Suprapubic skin (tissue), 4 donors: ENCODE measurements around the gene PTCD3. TPM values are rescaled to one million over a fixed set of nuclear protein-coding genes. Genes with fewer than 3 reads are reported as not detected.
A peak's percentile ranks its signal among the peaks of the same experiment; 100 is the strongest.

ENCODE experiments used
- DNase-seq, 2 donors: peaks; one replicate each; pipeline ENCODE4 v3.0.0-alpha.2; 2019; ENCODE audit warnings: low spot score in 2 of 2
- H3K27ac ChIP-seq: fragments of 200-600 bp; sonication (generic); one replicate; pipeline ENCODE4 v1.5.1; 2019
- H3K27me3 ChIP-seq: fragments of 200-600 bp; sonication (generic); one replicate; pipeline ENCODE4 v1.5.1; 2019
- H3K36me3 ChIP-seq: fragments of 200-600 bp; sonication (generic); one replicate; pipeline ENCODE4 v1.5.1; 2019
- H3K4me1 ChIP-seq: fragments of 200-600 bp; sonication (generic); one replicate; pipeline ENCODE4 v1.5.1; 2019
- H3K4me3 ChIP-seq: fragments of 200-600 bp; sonication (generic); one replicate; pipeline ENCODE4 v1.5.1; 2019; ENCODE audit warnings: mild to moderate bottlenecking
- H3K9me3 ChIP-seq: fragments of 200-600 bp; sonication (generic); one replicate; pipeline ENCODE4 v1.5.1; 2019
- EP300 ChIP-seq: sonication (generic); formaldehyde crosslinking; IDR thresholded peaks from one replicate; pipeline ENCODE4 v1.6.1; 2017; ENCODE audit warnings: antibody characterized with exemption
- POLR2A ChIP-seq, 2 donors: fragments of 450-650 bp; IDR thresholded peaks; one replicate each; pipeline ENCODE4 v1.6.1; 2017; ENCODE audit warnings: antibody characterized with exemption in 2 of 2, mild to moderate bottlenecking in 2 of 2, moderate library complexity in 2 of 2
- POLR2AphosphoS5 ChIP-seq, 3 donors: sonication (generic); formaldehyde crosslinking; IDR thresholded peaks; one replicate each; pipeline ENCODE4 v1.6.1; 2017; ENCODE audit warnings: antibody characterized with exemption in 3 of 3
- WGBS: methylation state at CpG from one replicate; pipeline ENCODE4 v1.1.5; 2018; 5-methylcytosine and 5-hydroxymethylcytosine counted together
- total RNA-seq, 4 donors: library from RNA; depleted of rRNA; stranded (reverse); fragments of >200 nt; gene quantifications; one replicate each; pipeline ENCODE4 v1.1.0, GENCODE V29; 2016
- TF ChIP-seq, protein P1 (sequence below), 2 donors: fragments of 200-600 bp in 1 of 2; fragments of 450-650 bp in 1 of 2; sonication (generic) in 1 of 2; IDR thresholded peaks; one replicate each; pipeline ENCODE4 v1.5.1; 2016 to 2019; ENCODE audit warnings: antibody characterized with exemption in 2 of 2, mild to moderate bottlenecking in 1 of 2, moderate library complexity in 1 of 2

PTCD3 gene
- total RNA-seq, 4 donors from 2014 or later = 42.9 to 240 (median 108) TPM

DNA sequence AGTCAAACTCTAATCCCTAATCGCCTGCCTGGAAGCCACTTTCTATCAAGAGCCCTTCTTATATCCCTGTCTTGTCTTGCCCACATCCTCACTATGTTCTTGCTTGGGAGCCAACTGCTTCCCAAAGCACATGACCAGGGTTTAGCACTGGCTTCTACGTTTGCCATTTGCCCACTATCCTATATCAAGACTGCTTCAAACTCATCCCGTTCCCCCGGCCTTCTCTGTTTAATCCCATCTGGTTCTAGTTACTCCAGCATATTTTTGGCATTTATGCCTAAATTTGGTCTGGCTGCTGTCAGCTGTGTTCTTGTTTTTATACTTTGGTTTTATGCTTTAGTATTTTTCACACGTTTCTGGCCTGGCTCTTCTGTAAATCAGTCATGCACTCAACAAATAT lies 40.5 kb upstream of the PTCD3 start:
- Histone ChIP-seq H3K9me3 (no peaks in the 10 kb centered on the region), H3K36me3 (peaks cover 73% of the 10 kb centered on the region), H3K4me1 (peaks cover 12% of the 10 kb centered on the region), H3K27ac (peak overlapping the region; percentile 51), H3K4me3 (no peak overlapping the region), H3K27me3 (no peaks in the 10 kb centered on the region)
- TF ChIP-seq POLR2AphosphoS5 (IDR thresholded peaks at IDR 0.05) (no peak), EP300 (no peak), POLR2A (IDR thresholded peaks at IDR 0.05) (no peak)
- TF ChIP-seq, protein P1, sequence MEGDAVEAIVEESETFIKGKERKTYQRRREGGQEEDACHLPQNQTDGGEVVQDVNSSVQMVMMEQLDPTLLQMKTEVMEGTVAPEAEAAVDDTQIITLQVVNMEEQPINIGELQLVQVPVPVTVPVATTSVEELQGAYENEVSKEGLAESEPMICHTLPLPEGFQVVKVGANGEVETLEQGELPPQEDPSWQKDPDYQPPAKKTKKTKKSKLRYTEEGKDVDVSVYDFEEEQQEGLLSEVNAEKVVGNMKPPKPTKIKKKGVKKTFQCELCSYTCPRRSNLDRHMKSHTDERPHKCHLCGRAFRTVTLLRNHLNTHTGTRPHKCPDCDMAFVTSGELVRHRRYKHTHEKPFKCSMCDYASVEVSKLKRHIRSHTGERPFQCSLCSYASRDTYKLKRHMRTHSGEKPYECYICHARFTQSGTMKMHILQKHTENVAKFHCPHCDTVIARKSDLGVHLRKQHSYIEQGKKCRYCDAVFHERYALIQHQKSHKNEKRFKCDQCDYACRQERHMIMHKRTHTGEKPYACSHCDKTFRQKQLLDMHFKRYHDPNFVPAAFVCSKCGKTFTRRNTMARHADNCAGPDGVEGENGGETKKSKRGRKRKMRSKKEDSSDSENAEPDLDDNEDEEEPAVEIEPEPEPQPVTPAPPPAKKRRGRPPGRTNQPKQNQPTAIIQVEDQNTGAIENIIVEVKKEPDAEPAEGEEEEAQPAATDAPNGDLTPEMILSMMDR (IDR thresholded peaks at IDR 0.05) = no peak
- 68% methylated on average over 5 of the region's 5 CpGs for WGBS
- DNase-seq = no peak

DNA sequence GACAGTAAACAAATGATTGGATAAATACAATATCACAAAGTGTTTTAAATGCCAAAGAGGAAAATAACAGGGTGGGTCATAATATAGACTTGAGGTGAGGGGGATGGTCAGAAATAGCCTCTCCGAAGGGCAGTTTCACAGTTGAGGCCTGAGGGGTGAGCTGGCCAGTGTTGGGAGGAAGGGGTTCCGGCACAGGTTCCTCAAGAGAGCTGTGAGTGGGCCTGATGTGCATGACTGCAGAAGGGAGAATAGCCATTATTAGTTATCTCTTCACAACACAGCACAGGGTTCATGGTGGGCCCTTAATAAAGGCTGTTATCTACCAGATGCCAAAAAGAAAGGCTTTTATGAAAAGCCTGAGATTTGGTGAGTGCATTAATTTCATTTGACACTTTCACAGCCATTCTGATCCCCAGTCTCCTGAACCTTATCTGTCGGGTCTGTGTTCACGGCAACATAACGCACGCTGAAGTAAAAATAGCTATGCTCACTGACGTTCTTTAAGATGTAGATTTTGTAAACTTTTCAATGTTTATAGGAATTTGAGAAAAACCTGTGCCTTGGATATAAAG lies 39.9 kb upstream of the PTCD3 start:
- 87% methylated on average over 7 of the region's 7 CpGs for WGBS
- TF ChIP-seq POLR2AphosphoS5 (IDR thresholded peaks at IDR 0.05) = no peak
- TF ChIP-seq, protein P1 (IDR thresholded peaks at IDR 0.05) = no peak
- no peak for TF ChIP-seq EP300
- no peak for TF ChIP-seq POLR2A (IDR thresholded peaks at IDR 0.05)
- DNase-seq = no peak
- H3K36me3 ChIP-seq = peaks cover 71% of the 10 kb centered on the region
- H3K9me3 ChIP-seq = no peaks in the 10 kb centered on the region
- H3K27ac ChIP-seq = peak overlapping the region; percentile 51
- H3K27me3 ChIP-seq = no peaks in the 10 kb centered on the region
- peaks cover 12% of the 10 kb centered on the region for H3K4me1 ChIP-seq
- no peak overlapping the region for H3K4me3 ChIP-seq

DNA sequence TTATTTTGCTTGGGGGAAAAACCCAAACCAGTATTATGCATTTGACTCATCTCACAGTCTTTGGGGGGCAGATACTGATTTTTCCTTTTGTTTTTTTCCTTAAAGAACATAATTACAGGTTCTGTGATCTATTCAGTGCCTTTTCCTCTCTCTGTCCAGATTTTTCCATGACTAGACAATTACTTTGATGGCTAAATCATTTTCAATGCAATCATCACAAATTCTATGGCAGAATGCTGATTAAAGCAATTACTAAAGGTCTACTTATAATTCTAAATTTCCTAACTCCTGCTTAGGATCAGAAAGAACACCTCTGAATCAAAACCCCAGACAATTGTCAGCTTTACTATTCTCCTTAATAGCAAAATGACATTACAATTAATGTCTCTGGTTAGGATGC lies 39.1 kb upstream of the PTCD3 start:
- Histone ChIP-seq H3K9me3 (no peaks in the 10 kb centered on the region), H3K36me3 (peaks cover 67% of the 10 kb centered on the region), H3K4me3 (no peak overlapping the region), H3K27ac (no peak overlapping the region), H3K27me3 (no peaks in the 10 kb centered on the region), H3K4me1 (peaks cover 16% of the 10 kb centered on the region)
- no peak for DNase-seq
- TF ChIP-seq POLR2AphosphoS5 (IDR thresholded peaks at IDR 0.05) (no peak), POLR2A (IDR thresholded peaks at IDR 0.05) (no peak), EP300 (no peak)
- TF ChIP-seq, protein P1 (IDR thresholded peaks at IDR 0.05) = no peak

DNA sequence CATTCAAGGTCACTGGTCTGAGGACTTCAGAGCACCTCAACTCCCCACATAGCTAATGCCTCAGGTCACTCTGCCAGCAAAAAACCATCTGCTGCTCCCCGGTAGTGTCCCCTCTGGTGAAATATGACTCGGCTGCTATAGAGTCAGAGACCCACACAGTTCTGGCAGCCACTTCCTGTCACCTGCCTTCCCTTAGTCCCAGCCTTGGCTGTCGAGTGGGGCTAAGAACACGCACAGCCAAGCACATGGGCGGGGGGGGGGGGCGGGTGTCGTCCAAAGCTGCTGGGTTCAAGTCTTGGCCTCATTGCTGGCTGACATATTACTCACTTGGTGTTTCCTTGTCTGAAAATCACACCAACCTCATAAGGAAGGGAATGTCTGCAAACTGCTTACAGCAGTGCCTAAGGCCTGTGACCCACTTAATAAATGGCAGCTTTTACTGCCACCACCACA lies 37.9 kb upstream of the PTCD3 start:
- TF ChIP-seq EP300 = no peak
- no peak for TF ChIP-seq POLR2AphosphoS5 (IDR thresholded peaks at IDR 0.05)
- TF ChIP-seq, protein P1 (IDR thresholded peaks at IDR 0.05) = no peak
- no peak for TF ChIP-seq POLR2A (IDR thresholded peaks at IDR 0.05)
- H3K9me3 ChIP-seq = no peaks in the 10 kb centered on the region
- H3K36me3 ChIP-seq = peaks cover 63% of the 10 kb centered on the region
- no peak for DNase-seq
- H3K27ac ChIP-seq = no peak overlapping the region
- no peaks in the 10 kb centered on the region for H3K27me3 ChIP-seq
- WGBS = 59% methylated on average over 4 of the region's 7 CpGs
- no peak overlapping the region for H3K4me3 ChIP-seq
- peaks cover 26% of the 10 kb centered on the region for H3K4me1 ChIP-seq

DNA sequence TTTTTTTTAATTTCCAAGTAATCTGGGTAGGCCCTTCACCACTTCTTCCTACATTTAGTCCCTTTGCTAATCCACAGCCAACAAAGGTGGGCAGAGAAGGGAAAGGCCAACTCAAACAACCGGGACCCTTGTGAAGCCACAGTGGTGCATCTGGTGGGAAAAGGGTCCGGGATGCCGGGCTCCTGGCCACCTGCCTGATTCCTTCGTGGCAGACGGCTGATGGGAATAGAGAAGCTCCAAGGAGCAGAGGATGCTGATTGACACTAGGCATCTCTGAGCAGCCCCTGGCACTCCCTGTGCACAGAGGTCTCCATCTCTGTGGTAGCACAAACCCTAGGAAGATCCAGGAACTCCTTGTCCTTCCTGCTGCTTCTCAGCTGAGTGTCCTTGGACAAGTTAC lies 37.4 kb upstream of the PTCD3 start:
- 90% methylated on average over 5 of the region's 5 CpGs for WGBS
- no peak overlapping the region for H3K4me3 ChIP-seq
- no peaks in the 10 kb centered on the region for H3K27me3 ChIP-seq
- H3K27ac ChIP-seq = no peak overlapping the region
- TF ChIP-seq POLR2AphosphoS5 (IDR thresholded peaks at IDR 0.05) = no peak
- TF ChIP-seq EP300 = no peak
- TF ChIP-seq POLR2A (IDR thresholded peaks at IDR 0.05) = no peak
- H3K9me3 ChIP-seq = no peaks in the 10 kb centered on the region
- no peak for DNase-seq
- H3K36me3 ChIP-seq = peaks cover 61% of the 10 kb centered on the region
- peaks cover 27% of the 10 kb centered on the region for H3K4me1 ChIP-seq
